Panc1 (cell line): ENCODE data around the gene MYO7A. TPM values are rescaled to one million over a fixed set of nuclear protein-coding genes. Genes with fewer than 3 reads are reported as not detected.

Source experiments
- ATAC-seq: fragments of 200-7000 bp; cut with Tn5 transposase; 2 replicates; pipeline ENCODE4 v1.9.1; 2020; ENCODE audit warnings: mild to moderate bottlenecking, moderate library complexity
- BruUV-seq: library from RNA; stranded (reverse); fragments of 400-500 nt; replicated peaks from 2 replicates; lab custom pipeline; 2021; lab: Mats Ljungman, UMichigan
- CTCF ChIA-PET: fragments of 300-600 bp; sonication (Branson Sonifier 250); formaldehyde crosslinking; loops from one replicate; lab custom pipeline; 2022; ENCODE audit warnings: antibody characterized with exemption; lab: Charles Lee
- POLR2A ChIA-PET: fragments of 300-600 bp; sonication (Branson Sonifier 250); formaldehyde crosslinking; loops from one replicate; lab custom pipeline; 2022; ENCODE audit warnings: antibody characterized with exemption; lab: Charles Lee
- DNase-seq: peaks from one replicate; pipeline ENCODE4 v3.0.0-alpha.2; 2010; ENCODE audit warnings: low read depth, low spot score
- H3K27ac ChIP-seq: 2 replicates; pipeline ENCODE4 v1.5.1; 2011; ENCODE audit warnings: mild to moderate bottlenecking, low read length, inconsistent platforms
- H3K27me3 ChIP-seq: fragments of 200-500 bp; sonication (Bioruptor generic); 2 replicates; pipeline ENCODE4 v1.6.0; 2014; ENCODE audit warnings: low read length, inconsistent platforms; ENCODE audit not compliant: control insufficient read depth, insufficient read depth
- H3K36me3 ChIP-seq: fragments of 200-500 bp; sonication (Bioruptor generic); 2 replicates; pipeline ENCODE4 v1.5.1; 2014; ENCODE audit warnings: inconsistent platforms, mild to moderate bottlenecking, low read length, moderate library complexity; ENCODE audit not compliant: control insufficient read depth, insufficient read depth
- H3K4me1 ChIP-seq: 2 replicates; pipeline ENCODE4 v1.5.1; 2011; ENCODE audit warnings: inconsistent platforms, mild to moderate bottlenecking, low read length, moderate library complexity; ENCODE audit not compliant: control insufficient read depth, insufficient read depth
- H3K4me3 ChIP-seq, 2 experiments: 2 replicates each; pipeline ENCODE4 v1.5.1; 2011 to 2012; ENCODE audit warnings: low read depth in 2 of 2, low read length in 2 of 2, mild to moderate bottlenecking in 2 of 2, inconsistent platforms in 1 of 2, moderate library complexity in 1 of 2
- H3K9me3 ChIP-seq: fragments of 200-500 bp; sonication (Bioruptor generic); 2 replicates; pipeline ENCODE4 v1.5.1; 2014; ENCODE audit warnings: low read depth, mild to moderate bottlenecking, inconsistent platforms, low read length, moderate library complexity; ENCODE audit not compliant: control insufficient read depth, insufficient read depth
- CTCF ChIP-seq: fragments of 450-650 bp; IDR thresholded peaks from 2 replicates; pipeline ENCODE4 v1.5.1; 2017; ENCODE audit warnings: mild to moderate bottlenecking
- POLR2AphosphoS5 ChIP-seq: IDR thresholded peaks from 2 replicates; pipeline ENCODE4 v1.6.1; 2012; ENCODE audit warnings: mild to moderate bottlenecking, low read depth, low read length, moderate library complexity
- REST ChIP-seq, 2 experiments: IDR thresholded peaks; 2 replicates each; pipeline ENCODE4 v1.6.1; 2011 to 2012; ENCODE audit warnings: low read depth in 2 of 2, control low read depth in 1 of 2, low read length in 1 of 2, mild to moderate bottlenecking in 1 of 2, moderate library complexity in 1 of 2; ENCODE audit not compliant: insufficient read depth in 1 of 2
- SIN3A ChIP-seq: IDR thresholded peaks from 2 replicates; pipeline ENCODE4 v1.6.1; 2012; ENCODE audit warnings: low read depth, mild to moderate bottlenecking, low read length, moderate library complexity, borderline replicate concordance; ENCODE audit not compliant: insufficient read depth
- TCF7L2 ChIP-seq: IDR thresholded peaks from 2 replicates; pipeline ENCODE4 v1.6.1; 2011; ENCODE audit warnings: mild to moderate bottlenecking, low read depth, low read length, inconsistent platforms
- in situ Hi-C: cut with HindIII; loops from 2 replicates; pipeline ENCODE4 v1.10.0; 2016; ENCODE audit warnings: low sequenced_read_pairs, low pct_unique_long_range_greater_than_20kb
- intact Hi-C: fragments of 100-400 bp; cut with micrococcal nuclease; formaldehyde crosslinking; loops from one replicate; pipeline ENCODE4 v1.10.0; 2022; ENCODE audit not compliant: unreplicated experiment
- total RNA-seq: library from RNA; stranded (reverse); gene quantifications from one replicate; pipeline ENCODE4 v1.2.1, GENCODE V29; 2021; ENCODE audit not compliant: unreplicated experiment

Gene MYO7A
- total RNA-seq, 1 experiment from 2014 or later = 1.3 TPM

- H3K36me3 ChIP-seq = no peaks in the 10 kb centered on the region
- no peak for ATAC-seq
- no peak overlapping the region for H3K4me3 ChIP-seq
- no TSS peak for BruUV-seq
- no peak overlapping the region for H3K27ac ChIP-seq
- no peaks in the 10 kb centered on the region for H3K27me3 ChIP-seq
- in situ Hi-C loops (no loop called here), intact Hi-C loops (no loop called here)
- no peaks in the 10 kb centered on the region for H3K9me3 ChIP-seq
- ChIA-PET POLR2A (no interaction called here), CTCF (no interaction called here)
- 0 out of 2 replicates have a peak, but pooled peaks cover 2% of the 10 kb centered on the region for H3K4me1 ChIP-seq
- DNase-seq = no peak
- TF ChIP-seq CTCF = no peak
- no peak for TF ChIP-seq TCF7L2
- TF ChIP-seq SIN3A = no peak
- no peak for TF ChIP-seq POLR2AphosphoS5
- TF ChIP-seq REST (IDR thresholded peaks at IDR 0.05; ENCODE audit: insufficient read depth in 1 of 2, low read depth in 2 of 2, low read length in 1 of 2) = no peak
These were observed 8.0 kb downstream of the MYO7A start for GRCh38 chr11:77136074-77136473.

GRCh38 chr11:77136784-77137420, 8.9 kb downstream of the MYO7A start:
- no peaks in the 10 kb centered on the region for H3K9me3 ChIP-seq
- intact Hi-C loops = no loop called here
- no peak overlapping the region for H3K4me3 ChIP-seq
- POLR2A ChIA-PET = no interaction called here
- CTCF ChIA-PET = no interaction called here
- no peaks in the 10 kb centered on the region for H3K36me3 ChIP-seq
- BruUV-seq = no TSS peak
- no peak for TF ChIP-seq CTCF
- TF ChIP-seq REST (IDR thresholded peaks at IDR 0.05; ENCODE audit: insufficient read depth in 1 of 2, low read depth in 2 of 2, low read length in 1 of 2) = 0 out of 4 replicates have a peak, but pooled peaks of 1 of the 2 experiments have one; percentile 49
- no peak for TF ChIP-seq POLR2AphosphoS5
- TF ChIP-seq TCF7L2 = no peak
- TF ChIP-seq SIN3A = no peak
- in situ Hi-C loops = no loop called here
- no peak overlapping the region for H3K27ac ChIP-seq
- 0 out of 2 replicates have a peak, but pooled peaks cover 2% of the 10 kb centered on the region for H3K4me1 ChIP-seq
- ATAC-seq (no peak), DNase-seq (no peak)
- H3K27me3 ChIP-seq = no peaks in the 10 kb centered on the region
